Jurkat, Clone E6-1 (cell line): ENCODE results near the gene NDUFB5. TPM values are rescaled to one million over a fixed set of nuclear protein-coding genes. Genes with fewer than 3 reads are reported as not detected.

Experiments
- DNase-seq: peaks from one replicate; pipeline ENCODE4 v3.0.0-alpha.2; 2011; ENCODE audit warnings: low read depth, low spot score
- H3K4me3 ChIP-seq: 2 replicates; pipeline ENCODE4 v1.5.1; 2011; ENCODE audit warnings: mild to moderate bottlenecking, low read length, control low read depth, moderate library complexity
- polyA plus RNA-seq: library from polyadenylated mRNA; unstranded; fragments of >200 nt; gene quantifications from one replicate; pipeline ENCODE4 v1.2.1, GENCODE V29; 2012; ENCODE audit warnings: missing spikeins; ENCODE audit not compliant: insufficient read length, insufficient read depth

Gene NDUFB5
- 141 TPM for polyA plus RNA-seq

- DNase-seq, result peak; percentile 95
- peak within 1 kb of the TSS; percentile 81 for H3K4me3 ChIP-seq
These were observed at the start of gene NDUFB5, which contains the start of gene MRPL47 for GRCh38 chr3:179604321-179605078. TSS of gene NDUFB5 (plus strand) at chr3:179604794. CDS start at chr3:179604816, 22 bp downstream. TSS of gene MRPL47 (minus strand) at chr3:179604638. CDS start at chr3:179604624, 14 bp downstream.

- DNase-seq, result peak; percentile 48
- H3K4me3 ChIP-seq, result no peak overlapping the region
These were observed 45.7 kb upstream of the NDUFB5 start for GRCh38 chr3:179558742-179559364.

GRCh38 chr3:179560791-179561190, 43.8 kb upstream of the NDUFB5 start:
- H3K4me3 ChIP-seq, result no peak overlapping the region
- no peak for DNase-seq

GRCh38 chr3:179562591-179563270, 41.9 kb upstream of the NDUFB5 start, which contains the start of gene ACTL6A:
TSS of gene ACTL6A (plus strand) at chr3:179562926. CDS start at chr3:179563093, 167 bp downstream.
- peak within 1 kb of the TSS; percentile 84 for H3K4me3 ChIP-seq
- DNase-seq, result peak; percentile 99

GRCh38 chr3:179563271-179563783, 41.3 kb upstream of the NDUFB5 start:
- peak overlapping the region; percentile 84 for H3K4me3 ChIP-seq
- peak; percentile 52 for DNase-seq

GRCh38 chr3:179565496-179565895, 39.1 kb upstream of the NDUFB5 start:
- peak; percentile 28 for DNase-seq
- H3K4me3 ChIP-seq, result no peak overlapping the region

- no peak for DNase-seq
- H3K4me3 ChIP-seq, result no peak overlapping the region
These were observed 23.6 kb upstream of the NDUFB5 start for GRCh38 chr3:179580992-179581391.

- H3K4me3 ChIP-seq, result no peak overlapping the region
- DNase-seq, result no peak
These were observed 15.5 kb upstream of the NDUFB5 start for GRCh38 chr3:179589143-179589542.

GRCh38 chr3:179590669-179591068, 13.9 kb upstream of the NDUFB5 start:
- no peak overlapping the region for H3K4me3 ChIP-seq
- DNase-seq, result no peak

GRCh38 chr3:179591313-179591712, 13.3 kb upstream of the NDUFB5 start:
- no peak for DNase-seq

GRCh38 chr3:179599531-179599930, 5.1 kb upstream of the NDUFB5 start:
- DNase-seq, result no peak
- H3K4me3 ChIP-seq, result no peak overlapping the region

More at GRCh38 chr3:179591313-179591712, 13.3 kb upstream of the NDUFB5 start:
- H3K4me3 ChIP-seq, result no peak overlapping the region

GRCh38 chr3:179603321-179603720, 1.3 kb upstream of the NDUFB5 start:
- no peak for DNase-seq
- peak overlapping the region; percentile 81 for H3K4me3 ChIP-seq

- DNase-seq, result no peak
- H3K4me3 ChIP-seq, result peak overlapping the region; percentile 81
These were observed 763 bp upstream of the NDUFB5 start for GRCh38 chr3:179603831-179604230.

- DNase-seq, result no peak
- no peak overlapping the region for H3K4me3 ChIP-seq
These were observed 2.0 kb downstream of the NDUFB5 start for GRCh38 chr3:179606534-179607085.

- no peak for DNase-seq
- no peak overlapping the region for H3K4me3 ChIP-seq
These were observed 4.5 kb downstream of the NDUFB5 start for GRCh38 chr3:179608931-179609720.

GRCh38 chr3:179610066-179610465, 5.5 kb downstream of the NDUFB5 start:
- H3K4me3 ChIP-seq, result no peak overlapping the region
- no peak for DNase-seq

- DNase-seq, result no peak
- H3K4me3 ChIP-seq, result no peak overlapping the region
These were observed 9.2 kb downstream of the NDUFB5 start for GRCh38 chr3:179613807-179614206.

GRCh38 chr3:179615458-179616173, 11.0 kb downstream of the NDUFB5 start:
- DNase-seq, result no peak
- no peak overlapping the region for H3K4me3 ChIP-seq
